NOMO-1 treated with dmso at 0.1 percent for 144 hours (cell line): ENCODE results near the gene RAB11FIP4.

Experiments
- DNase-seq: peaks from one replicate; lab custom pipeline; 2025; ENCODE audit not compliant: unreplicated experiment; lab: John Stamatoyannopoulos, UW

The RAB11FIP4 gene

DNA sequence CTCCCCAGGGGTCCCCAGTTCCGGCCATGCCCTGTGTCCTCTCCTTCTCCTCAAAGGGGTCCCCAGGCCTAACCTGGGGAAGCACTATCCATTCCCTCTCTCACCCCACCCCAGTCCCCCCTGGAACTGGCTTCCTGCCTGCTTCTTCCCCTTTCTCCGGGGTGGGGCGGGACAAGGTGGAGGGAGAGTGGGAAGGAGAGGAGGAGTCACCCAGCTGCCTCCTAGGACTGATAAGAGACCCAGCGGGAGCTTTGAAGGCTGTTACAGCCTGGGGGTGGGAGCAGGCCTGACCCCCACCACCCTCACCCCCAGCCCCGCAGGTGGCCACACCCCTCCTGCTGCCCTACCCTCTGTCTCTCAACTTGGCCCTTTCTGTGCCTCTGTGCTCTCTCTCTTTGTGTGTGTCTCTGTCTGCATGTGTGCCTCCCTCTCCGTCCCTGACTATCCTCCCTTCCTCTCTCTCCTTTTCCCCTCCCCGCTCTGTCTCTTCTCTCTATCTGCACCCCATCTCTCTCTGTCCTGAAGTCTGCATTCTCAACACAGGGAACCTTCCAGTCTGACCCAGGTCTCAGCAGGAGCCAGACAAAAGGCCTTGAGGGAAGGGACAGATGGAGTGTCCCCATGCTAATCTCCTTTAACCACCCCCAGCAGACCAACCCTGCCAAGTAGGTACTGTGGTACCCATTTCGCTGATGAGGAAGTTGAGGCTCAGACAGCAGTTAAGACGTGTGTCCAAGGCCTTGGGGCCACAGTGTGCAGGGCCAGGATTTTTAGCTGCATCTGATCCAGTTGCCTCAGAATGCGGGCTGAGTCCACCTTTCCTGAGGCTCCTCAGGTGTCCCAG is 66.1 kb downstream of the RAB11FIP4 start:
- no peak for DNase-seq

DNA sequence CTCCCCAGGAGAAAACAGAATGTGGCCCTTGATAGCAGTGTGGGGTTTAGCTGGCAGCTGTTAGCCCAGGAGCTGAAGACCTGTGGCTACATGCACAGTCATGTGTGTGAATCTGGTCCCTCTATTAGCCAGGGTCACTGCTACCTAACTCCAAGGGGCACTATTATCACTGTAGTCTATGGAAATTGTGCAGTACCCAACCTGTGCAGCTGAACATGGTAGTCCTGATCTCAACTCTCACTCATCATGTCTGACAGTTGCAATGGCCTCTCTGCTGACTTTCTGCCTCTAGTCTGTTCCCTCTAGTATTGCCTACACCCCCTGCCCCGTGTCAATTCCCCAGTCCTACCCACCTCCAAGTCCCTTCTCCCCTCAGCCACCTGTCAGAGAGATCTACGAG is 67.4 kb downstream of the RAB11FIP4 start:
- DNase-seq: no peak

DNA sequence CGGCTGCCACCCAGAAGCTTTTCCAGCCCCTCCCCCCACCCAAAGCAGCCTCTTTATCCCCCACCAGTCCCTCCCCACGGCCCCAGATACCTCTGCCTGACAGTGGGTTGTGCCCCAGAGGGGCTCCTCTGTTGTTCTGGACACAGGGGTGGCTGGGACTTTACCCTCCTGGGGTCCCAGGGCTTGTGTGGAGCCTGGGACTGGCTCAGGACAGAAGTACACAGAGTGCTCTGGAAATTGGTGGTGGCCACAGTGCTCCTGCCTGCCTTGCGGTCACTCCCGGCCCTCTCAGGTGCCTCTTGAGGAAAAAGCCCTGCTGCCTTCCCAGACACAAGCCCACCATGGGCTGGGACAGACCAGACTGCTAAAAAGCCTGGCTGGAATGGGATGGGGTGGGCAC is 68.2 kb downstream of the RAB11FIP4 start:
- no peak for DNase-seq

DNA sequence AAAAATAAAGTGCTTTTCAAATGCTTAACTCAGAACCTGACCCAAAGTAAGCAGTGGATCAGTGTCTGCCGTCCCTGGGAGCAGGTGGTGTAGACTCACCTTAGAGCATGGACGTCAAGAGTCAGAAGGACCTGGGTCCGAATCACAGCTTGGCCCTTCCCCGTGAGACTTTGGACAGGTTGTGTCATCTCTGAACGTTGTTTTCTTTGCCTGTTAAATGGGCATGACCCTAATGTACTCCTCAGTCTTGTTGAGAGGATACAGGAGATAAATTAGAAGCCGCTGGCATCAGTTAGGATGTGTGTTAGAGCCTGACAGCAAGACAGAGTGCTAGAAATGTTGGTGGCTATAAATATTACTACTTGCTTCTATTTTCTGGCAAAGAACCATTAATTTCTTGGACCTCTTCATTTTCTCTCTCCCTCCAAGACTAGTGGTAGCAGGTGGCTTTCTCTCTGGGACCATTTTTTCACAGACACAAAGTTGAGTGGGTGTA is 68.8 kb downstream of the RAB11FIP4 start:
- DNase-seq: no peak

DNA sequence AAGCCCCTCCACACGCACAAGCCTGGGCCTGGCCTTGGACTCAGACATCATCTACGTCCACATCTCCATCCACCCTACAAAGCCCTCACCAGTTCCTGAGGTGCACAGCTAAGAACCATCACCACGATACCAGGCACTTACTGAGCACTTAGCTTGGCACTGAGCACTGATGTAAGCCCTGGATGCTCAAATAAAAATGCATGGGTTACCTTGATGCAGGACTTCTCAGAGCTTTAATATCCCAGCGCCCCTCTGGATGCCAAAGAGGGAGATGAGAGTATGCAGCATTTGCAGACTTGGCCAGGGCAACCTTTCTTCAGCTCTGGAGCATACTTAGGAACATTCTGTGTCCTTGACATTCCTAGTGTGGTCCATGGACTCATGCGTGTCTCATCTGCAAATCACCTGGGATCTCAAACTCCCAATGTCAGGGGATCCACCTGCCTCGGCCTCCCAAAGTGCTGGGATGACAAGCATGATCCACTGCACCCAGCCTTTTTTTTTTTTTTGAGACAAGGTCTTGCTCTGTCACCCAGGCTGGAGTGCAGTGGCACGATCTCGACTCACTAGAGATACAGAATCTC is 69.8 kb downstream of the RAB11FIP4 start:
- DNase-seq: no peak

DNA sequence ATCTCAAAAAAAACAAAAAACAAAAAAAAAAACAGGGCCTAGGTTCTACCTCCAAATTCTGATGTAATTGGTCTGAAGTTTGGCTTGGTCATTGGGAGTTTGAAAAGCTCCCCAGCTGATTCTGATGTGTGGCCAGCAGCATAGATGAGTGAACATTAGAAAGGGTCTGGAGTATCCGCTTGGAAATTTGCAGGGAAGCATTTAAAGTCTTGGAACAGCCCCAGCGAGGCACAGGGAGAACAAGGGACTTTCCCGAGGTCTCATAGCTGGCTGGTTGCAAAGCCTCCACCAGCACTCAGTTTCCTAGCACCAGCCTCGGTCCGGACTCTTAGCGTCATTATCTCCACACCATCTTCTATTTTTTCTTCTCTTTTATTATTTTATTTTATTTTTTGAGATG is 70.8 kb downstream of the RAB11FIP4 start:
- no peak for DNase-seq

DNA sequence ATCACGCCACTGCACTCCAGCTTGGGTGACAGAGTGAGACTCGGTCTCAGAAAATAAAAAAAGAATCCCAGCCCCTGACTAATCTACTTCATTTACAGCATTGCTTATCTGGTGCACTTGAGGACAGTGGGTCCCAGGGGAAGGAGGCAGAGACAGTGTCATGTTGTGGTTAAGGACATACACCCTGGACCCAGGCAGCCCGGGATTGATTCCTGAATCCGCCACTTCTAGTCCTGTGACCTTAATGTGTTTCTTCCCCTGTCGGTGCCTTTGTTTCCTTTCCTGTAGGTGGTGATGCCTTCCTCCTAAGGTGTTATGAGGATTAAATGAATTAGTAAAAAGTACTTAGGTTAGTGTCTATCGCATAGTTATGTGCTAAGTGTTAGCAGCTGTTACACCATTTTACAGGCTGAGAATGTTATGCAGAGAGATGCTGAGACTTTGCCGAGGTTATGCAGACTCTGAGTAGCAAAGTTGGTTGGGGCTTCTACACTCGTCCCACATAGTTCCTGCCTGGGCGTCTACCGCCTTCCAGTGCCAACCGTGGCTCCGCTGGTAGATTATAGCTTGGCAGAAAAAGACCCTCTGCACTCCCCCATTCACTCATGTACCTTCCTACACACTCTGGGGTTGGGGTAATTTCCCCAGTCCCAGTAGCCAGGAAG is 74.8 kb downstream of the RAB11FIP4 start:
- DNase-seq: no peak

DNA sequence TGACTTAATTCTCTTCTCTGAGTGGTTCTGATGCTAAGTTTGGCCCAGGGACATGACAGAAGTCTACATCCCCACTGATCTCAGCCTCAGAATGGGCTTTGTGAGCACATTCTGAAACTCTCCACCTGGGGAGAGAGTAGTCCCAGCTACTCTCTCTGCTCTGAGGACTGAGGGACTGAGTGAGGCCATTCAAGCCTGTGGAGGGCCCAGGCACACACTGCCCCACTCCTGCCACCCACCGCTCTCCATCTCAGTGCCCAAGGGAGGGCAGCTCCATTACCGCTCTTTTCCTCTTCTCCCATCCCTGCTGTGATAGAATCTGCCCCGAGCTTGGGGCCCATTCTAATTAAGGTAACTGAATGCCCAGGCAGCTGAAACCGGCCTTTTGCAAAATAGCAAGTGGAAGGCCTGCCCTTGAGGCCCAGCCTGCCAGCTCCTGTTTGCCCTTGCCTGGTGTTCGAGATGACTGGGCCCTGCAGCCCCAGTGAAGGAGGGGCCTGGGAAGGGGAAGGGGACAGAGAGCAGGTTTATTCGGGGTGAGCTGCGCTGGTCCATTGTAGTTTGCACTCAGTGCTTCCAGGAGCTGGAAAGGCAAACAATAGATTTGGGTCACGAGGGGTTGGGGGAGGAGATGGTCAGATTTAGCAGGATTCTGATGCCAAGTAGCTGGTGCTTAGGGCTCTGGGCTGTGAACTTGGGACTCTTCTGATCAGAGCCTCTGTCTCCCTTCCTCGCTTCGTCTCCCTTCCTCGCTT is 76.2 kb downstream of the RAB11FIP4 start:
- DNase-seq: no peak

DNA sequence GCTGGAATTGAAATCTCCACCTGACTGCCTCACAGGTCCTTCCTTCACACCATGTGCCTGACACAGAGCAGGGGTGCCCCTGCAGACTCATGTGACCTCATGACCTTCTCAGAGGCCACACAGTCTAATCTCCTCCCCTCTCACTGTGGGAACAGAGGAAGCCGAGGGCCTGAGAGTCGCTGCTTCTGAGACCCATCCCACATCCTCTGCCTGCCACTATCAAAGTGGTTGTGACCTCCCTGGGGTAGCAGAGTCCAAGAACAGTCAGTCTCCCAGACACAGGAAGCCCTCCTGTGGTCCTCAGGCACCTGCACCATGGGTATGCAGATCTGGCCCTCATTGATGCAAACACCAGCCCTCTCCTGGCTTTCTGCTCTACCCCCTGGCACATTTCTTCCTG is 78.5 kb downstream of the RAB11FIP4 start:
- no peak for DNase-seq

DNA sequence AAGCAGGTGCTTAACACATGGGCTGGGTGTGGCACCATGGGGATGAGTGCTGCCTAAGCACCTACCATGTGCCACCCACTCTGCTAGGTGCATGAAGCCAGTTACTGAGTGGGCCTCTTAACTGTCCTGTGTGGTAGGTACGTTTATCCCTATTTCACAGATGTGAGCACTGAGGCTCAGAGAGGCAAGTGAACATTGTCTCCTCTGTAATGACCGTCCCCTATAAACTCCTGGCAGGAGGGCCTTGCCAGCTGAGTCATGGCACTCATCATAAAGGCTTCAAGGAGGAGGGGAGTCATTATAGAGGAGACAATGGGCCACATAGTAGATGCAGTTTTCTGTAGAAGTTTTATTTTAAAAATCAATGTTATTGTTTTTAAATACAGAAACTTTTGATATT is 79.1 kb downstream of the RAB11FIP4 start:
- DNase-seq: no peak

DNA sequence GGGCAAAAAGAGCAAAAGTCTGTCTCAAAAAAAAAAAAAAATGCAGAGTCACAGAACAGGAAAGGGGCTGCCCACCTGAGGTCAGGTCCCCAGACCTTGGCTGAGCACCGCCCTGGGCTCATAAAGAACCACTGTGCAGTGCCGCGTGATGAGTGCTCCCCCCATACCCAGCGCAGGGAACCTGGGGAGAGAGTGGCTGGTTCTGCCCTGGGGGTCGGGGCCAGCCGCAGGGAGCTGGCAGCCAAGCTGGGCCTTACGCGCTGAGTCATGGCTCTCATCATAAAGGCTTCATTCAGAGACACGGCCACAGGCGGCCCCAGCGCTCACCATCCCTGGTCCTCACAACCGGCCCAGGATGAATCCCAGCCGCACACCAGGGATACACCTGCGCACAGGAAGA is 80.7 kb downstream of the RAB11FIP4 start:
- no peak for DNase-seq

DNA sequence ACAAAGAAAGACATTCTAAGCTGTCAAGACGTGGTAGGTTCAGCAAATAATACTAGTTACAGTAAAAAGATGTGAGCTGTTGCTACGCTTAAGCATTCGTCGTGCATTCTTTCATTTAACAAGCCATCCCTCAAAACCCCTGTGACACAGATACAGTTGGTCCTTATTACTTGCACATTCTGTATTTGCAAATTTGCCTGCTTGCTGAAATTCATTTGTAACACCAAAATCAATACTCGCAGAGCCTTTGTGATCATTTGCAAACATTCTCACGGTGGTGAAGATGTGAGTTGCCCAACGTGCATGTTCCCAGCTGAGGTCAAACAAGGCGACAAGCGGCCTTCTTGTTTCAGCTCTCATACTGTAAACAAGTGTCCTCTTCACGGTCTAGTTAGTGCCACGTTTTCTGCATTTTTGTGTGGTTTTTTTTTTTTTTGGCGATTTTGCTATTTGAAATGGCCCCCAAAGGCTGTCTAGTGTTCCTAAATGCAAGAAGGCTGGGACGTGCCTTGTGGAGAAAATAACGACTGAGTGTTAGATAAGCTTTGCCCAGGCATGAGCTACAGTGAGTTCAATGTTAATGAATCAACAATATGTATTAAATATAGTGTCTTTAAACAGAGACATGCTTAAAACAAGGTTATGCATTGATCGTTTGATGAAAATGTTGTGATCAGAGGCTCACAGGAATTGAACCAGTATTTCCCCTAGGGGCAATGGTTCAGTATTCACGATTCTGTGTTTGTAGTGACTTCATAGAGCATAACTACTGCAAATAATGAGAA is 84.1 kb downstream of the RAB11FIP4 start:
- DNase-seq: no peak

DNA sequence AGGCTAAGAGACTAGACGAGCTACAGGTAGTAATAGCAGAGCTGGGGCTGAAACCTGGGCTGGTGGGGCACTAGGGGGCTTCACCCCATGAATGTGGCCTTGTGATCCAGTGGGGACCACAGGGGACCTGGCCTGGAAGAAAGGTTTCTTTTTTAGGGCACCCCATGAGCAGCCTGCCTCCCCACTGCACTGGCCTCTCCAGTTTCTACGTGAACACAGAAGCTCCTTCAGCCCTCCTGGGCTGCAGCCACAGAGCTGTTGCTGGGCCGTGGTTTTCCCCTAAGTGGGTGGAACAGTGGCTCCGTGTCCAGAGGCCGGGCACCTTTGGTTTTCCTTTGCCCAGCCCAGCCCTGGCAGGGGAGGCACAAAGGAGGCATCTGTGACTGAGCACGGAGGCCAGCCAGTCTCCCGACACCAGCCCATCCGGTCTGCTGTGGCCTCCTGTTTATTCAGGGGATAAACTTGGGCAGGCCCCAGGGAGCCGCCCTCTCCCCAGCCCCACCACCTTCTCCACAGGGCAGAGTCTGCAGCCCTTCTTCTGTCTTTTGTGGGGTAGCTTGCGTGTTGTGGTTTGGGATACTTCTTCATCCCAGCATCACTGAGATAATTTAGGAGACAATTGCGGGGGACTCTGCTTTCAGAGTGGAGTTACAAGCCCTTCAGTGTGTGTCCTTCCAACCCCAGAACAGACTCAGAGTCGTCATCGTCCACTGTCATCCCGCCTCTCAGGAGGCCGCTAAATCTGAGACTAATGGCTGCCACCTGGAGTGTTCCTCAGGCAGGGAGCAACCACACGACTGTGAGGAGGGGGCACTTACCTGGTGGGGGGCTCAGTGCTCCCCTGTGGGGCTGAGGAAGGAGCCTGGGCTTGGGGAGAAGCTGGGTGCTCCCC is 85.3 kb downstream of the RAB11FIP4 start:
- DNase-seq: no peak

DNA sequence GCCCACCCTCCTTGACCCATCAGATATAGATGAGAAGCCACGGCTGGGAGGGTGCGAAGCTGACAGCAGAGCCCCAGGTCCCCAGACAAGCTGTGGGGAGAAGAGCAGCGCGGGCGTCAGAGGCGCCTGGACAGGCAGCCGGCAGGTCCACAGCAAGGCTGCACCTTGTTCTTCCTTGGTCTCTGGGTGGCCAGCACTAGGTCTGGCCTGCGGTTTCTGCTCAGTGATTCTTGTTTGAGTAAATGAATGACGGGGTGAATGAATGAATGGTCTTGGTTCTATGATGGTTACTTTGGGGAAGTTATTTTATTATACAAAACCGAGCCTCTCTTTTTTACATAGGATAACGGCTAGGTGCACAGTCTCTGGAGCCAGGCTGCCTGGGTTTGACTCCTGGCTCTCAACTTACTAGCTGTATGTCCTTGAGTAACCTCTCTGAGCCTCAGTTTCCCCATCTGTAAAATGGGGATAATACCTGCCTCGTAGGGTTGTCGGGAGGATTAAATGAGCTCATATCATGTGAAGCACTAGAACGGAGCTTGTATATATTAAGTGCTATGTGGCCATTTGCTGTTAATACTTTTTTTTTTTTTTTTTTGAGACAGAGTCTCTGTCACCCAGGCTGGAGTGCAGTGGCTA is 86.1 kb downstream of the RAB11FIP4 start:
- DNase-seq: no peak

DNA sequence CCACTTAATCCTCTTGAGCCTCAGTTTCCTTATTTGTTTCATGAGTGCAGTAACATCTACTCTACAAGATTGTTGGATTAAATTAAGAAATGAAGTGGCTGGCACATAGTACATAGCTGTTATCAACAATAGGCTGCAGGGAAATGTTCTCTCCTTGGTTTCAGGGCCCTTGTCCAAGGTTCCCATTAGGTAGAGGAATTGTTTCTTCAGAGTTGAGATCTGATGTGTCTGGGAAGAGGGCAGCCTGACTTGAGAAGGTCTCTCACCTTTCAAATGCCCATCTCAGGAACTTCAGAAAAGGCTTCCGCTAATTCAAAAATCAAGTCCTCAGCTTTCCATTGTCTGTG is 87.6 kb downstream of the RAB11FIP4 start:
- no peak for DNase-seq

DNA sequence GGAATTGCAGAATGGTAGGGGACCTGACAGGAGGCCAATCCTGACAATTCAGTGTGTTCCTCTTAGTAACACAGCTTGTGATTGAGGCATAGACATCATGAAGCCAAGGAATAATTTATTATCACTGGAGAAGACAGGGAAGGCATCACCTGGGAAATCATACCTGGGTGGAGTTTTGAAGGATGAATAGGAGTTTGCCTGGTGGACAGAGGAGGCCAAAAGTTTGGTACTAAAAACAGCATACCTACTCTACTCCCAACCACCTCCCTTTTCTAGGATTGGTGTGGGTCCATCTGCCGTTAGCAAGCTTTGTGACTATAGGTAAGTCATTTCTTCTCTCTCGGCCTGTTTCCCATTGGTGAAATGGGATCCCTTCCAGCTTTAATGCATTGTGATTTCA is 88.0 kb downstream of the RAB11FIP4 start:
- DNase-seq: no peak

DNA sequence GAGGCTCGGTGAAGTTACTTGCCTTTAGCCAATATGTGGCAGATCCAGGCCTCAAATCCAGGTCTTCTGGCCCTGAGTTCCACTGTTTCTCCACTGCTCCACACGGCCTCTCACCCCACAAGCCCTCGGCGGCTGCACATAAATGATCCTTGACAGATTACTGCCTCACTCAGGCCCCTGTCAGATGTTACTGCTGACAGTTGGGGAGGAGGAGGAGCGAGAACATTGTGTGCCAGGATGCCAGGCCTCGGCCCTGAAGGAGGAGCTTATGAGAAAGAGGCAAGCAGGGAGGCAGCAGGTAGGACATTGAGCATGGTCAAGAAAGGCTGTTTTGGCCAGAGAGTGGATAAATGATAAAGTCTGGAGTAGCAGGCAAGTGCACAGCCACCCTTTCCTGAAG is 88.6 kb downstream of the RAB11FIP4 start:
- no peak for DNase-seq

DNA sequence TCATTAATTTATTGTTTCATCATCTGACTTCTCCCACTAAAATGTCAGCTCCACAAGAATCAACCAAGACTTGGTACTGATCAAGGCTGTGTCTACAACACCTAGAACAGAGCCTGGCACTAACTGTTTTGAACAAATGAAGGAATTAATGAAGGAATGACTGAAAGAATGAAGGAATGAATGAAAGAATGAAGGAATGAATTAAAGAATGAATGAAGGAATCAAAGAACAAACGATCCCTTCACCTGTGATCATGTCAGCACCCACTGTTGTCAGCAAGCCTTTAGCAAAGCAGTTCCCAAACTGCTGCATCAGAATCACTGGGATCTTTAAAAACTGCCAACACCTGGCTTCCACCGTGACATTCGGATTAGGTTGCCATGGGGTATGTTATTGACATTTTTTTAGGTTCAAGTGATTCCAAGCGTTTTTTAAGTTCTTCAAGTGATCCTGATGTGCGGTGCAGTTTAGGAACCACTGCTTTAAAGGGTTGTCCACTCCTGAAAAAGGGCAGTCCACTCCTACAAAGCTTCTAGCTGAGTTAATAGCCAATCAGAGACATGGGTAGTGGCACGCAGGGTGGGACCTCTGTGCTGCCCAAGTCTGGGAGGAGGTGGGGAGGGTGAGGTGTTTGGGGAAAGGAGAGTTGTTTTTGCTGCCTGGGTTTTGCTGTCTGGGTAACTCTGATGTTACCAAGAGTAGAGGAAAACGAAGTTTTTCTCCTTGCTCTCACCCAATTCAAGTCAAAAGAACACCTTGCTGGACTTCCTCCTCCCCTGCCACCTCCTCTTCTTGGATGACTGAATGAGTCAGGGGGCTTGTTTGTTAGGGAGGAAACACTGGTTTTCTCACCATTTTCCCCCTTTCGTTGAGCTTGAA is 89.7 kb downstream of the RAB11FIP4 start:
- no peak for DNase-seq
